ENCODE results near the gene CD163L1.

DNA sequence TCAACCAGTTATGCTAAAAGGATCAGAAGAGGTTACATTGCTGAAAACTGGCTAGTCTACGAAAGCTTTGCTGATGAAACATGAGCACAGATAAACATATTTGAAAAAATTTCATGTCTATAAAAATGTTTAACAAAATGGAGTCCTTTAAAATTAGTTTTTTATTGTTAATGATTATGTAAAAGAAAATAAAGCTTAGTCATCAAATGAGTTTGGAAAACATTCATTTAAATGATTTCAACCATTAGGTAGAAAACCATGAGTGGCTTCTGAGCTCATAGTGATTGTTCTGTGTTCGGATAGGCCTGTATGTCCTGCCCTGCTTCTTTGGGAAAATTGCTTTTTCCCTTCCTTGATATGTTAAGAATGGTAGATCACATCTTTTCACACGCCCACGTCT is 584 bp upstream of the CD163L1 start:
- TF ChIP-seq, protein P1, sequence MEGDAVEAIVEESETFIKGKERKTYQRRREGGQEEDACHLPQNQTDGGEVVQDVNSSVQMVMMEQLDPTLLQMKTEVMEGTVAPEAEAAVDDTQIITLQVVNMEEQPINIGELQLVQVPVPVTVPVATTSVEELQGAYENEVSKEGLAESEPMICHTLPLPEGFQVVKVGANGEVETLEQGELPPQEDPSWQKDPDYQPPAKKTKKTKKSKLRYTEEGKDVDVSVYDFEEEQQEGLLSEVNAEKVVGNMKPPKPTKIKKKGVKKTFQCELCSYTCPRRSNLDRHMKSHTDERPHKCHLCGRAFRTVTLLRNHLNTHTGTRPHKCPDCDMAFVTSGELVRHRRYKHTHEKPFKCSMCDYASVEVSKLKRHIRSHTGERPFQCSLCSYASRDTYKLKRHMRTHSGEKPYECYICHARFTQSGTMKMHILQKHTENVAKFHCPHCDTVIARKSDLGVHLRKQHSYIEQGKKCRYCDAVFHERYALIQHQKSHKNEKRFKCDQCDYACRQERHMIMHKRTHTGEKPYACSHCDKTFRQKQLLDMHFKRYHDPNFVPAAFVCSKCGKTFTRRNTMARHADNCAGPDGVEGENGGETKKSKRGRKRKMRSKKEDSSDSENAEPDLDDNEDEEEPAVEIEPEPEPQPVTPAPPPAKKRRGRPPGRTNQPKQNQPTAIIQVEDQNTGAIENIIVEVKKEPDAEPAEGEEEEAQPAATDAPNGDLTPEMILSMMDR (IDR thresholded peaks at IDR 0.05; ENCODE audit: low read depth, low read length): no peak
- no peak for TF ChIP-seq EZH2phosphoT487 (IDR thresholded peaks at IDR 0.05; ENCODE audit: low read depth)

All from OCI-LY3 (cell line).